ENCODE data around the gene GCAT. TPM values are rescaled to one million over a fixed set of nuclear protein-coding genes. Genes with fewer than 3 reads are reported as not detected.

GCAT gene
- total and polyA plus RNA-seq, 9 of the 15 experiments (the other 6 are each of a cell fraction or from before 2014, with no cell fraction given), result 1.9 to 69.9 (median 26.4) TPM

GRCh38 chr22:37803195-37803638 is 4.5 kb upstream of the GCAT start:
- no peaks in the 10 kb centered on the region for H4K20me1 ChIP-seq (replicated peaks; ENCODE audit: control insufficient read depth, insufficient read depth, low read length)
- no TSS peak for BruUV-seq (replicated peaks)
- no peaks in the 10 kb centered on the region for H3K9me3 ChIP-seq (replicated peaks; ENCODE audit: control insufficient read depth, insufficient read depth, low read depth, low read length)
- FAIRE-seq, result peak; percentile 99
- no peaks in the 10 kb centered on the region for H3K36me3 ChIP-seq (ENCODE audit: control insufficient read depth, insufficient read depth, low read length)
- in situ Hi-C loops (cut with MboI) (no loop called here), intact Hi-C loops (cut with micrococcal nuclease) (loop anchor here (2.0 kb wide), 1 partner anchor 46 kb away; the partner anchor contains the start of gene EIF3L)
- WGBS (ENCODE audit: insufficient coverage, low coverage, missing lambda C conversion rate), result 0% methylated on average over 9 of the region's 16 CpGs
- peak; percentile 86 to 93 (median 89) for DNase-seq (ENCODE audit: extremely low read depth in 1 of 4, low spot score in 3 of 4)
- peak overlapping the region; percentile 42 for H3K4me3 ChIP-seq
- H3K27me3 ChIP-seq (ENCODE audit: control insufficient read depth in 2 of 2, insufficient read depth in 2 of 2, low read length in 2 of 2), result no peaks in the 10 kb centered on the region
- peak overlapping the region in 1 of 2 experiments; percentile 80; a peak in 3 of 4 replicates for H3K9ac ChIP-seq (ENCODE audit: insufficient read depth in 1 of 2, low read depth in 2 of 2, low read length in 2 of 2)
- H3K27ac ChIP-seq (ENCODE audit: extremely low read depth, low read depth, low read length), result peak overlapping the region; percentile 83
- ATAC-seq, result peak; percentile 33
- POLR2A ChIA-PET, result interaction anchor here (0.5 to 1.3 kb wide), 3 partner anchors 12 to 148 kb away, joined by 3 to 4 read pairs (median 3); no protein-coding TSS in a partner anchor
- H3K4me1 ChIP-seq (replicated peaks in 1 of 2; ENCODE audit: control insufficient read depth in 2 of 2, insufficient read depth in 2 of 2, low read length in 2 of 2), result peaks cover 27 to 49% of the 10 kb centered on the region in 2 experiments
- no peaks in the 10 kb centered on the region for H3K9me1 ChIP-seq (ENCODE audit: control insufficient read depth, insufficient read depth, low read length)
- H3K79me2 ChIP-seq (ENCODE audit: control insufficient read depth, insufficient read depth, low read length), result peaks cover 5% of the 10 kb centered on the region
- peak overlapping the region; percentile 75 for H2AFZ ChIP-seq (ENCODE audit: low read depth, low read length)
- CTCF ChIA-PET (ENCODE audit: low intra/inter-chr PET ratio), result no interaction called here
- peak overlapping the region; percentile 73 for H3K4me2 ChIP-seq (ENCODE audit: insufficient read depth, low read length)
- TF ChIP-seq NONO (IDR thresholded peaks at IDR 0.05; ENCODE audit: low read depth in 2 of 2, low read length in 1 of 2), result peak in 1 of 2 experiments; percentile 96; a peak in 2 of 4 replicates
- TF ChIP-seq MITF (IDR thresholded peaks at IDR 0.05), result peak; percentile 86
- peak; percentile 77 for TF ChIP-seq ETV1 (tag; conservative IDR thresholded peaks at IDR 0.05; ENCODE audit: low read depth)
- no peak for TF ChIP-seq TAF7 (tag; IDR thresholded peaks at IDR 0.05)
- TF ChIP-seq HMBOX1 (IDR thresholded peaks at IDR 0.05), result peak; percentile 38; the same call in 1 of the 2 replicates
- TF ChIP-seq FOXA3 (CRISPR knock-in tag; conservative IDR thresholded peaks at IDR 0.05 in 1 of 2, IDR thresholded peaks at IDR 0.05 in 1 of 2), result no peak
- 0 out of 2 replicates have a peak, but pooled peaks have one; percentile 15 for TF ChIP-seq MEF2D (tag; conservative IDR thresholded peaks at IDR 0.05; ENCODE audit: low read depth)
- peak; percentile 95 for TF ChIP-seq MTA2 (IDR thresholded peaks at IDR 0.05; ENCODE audit: low read depth)
- peak in 1 of 2 experiments; percentile 4; a peak in 1 of 4 replicates for TF ChIP-seq RAD21 (CRISPR knock-in tag; conservative IDR thresholded peaks at IDR 0.05 in 1 of 2, IDR thresholded peaks at IDR 0.05 in 1 of 2)
- TF ChIP-seq DPF2 (IDR thresholded peaks at IDR 0.05), result peak; percentile 95
- TF ChIP-seq ATF6 (CRISPR knock-in tag; IDR thresholded peaks at IDR 0.05), result no peak
- peak; percentile 25; the same call in 1 of the 2 replicates for TF ChIP-seq RAD51 (IDR thresholded peaks at IDR 0.05; ENCODE audit: borderline replicate concordance, low read depth)
- no peak for TF ChIP-seq TCFL5 (CRISPR knock-in tag; conservative IDR thresholded peaks at IDR 0.05)
- TF ChIP-seq SAP30 (IDR thresholded peaks at IDR 0.05; ENCODE audit: borderline replicate concordance, insufficient read depth, low read depth, low read length, poor library complexity, severe bottlenecking), result no peak
- TF ChIP-seq ZNF280A (IDR thresholded peaks at IDR 0.05; ENCODE audit: low read depth, partially characterized antibody), result no peak
